Gastrocnemius medialis (tissue), 4 donors: ENCODE data around the gene SRGAP3.

Source experiments
- CTCF ChIP-seq, 5 experiments: fragments of 450-650 bp in 3 of 5; fragments of 200-600 bp in 2 of 5; sonication (generic) in 2 of 5; IDR thresholded peaks in 4 of 5; conservative IDR thresholded peaks in 1 of 5; 1 replicate in 4 of 5; 2 replicates in 1 of 5; pipeline ENCODE4 v1.5.1; 2016 to 2019; ENCODE audit warnings: antibody characterized with exemption in 5 of 5, mild to moderate bottlenecking in 3 of 5, moderate library complexity in 3 of 5
- POLR2A ChIP-seq, 2 donors: fragments of 450-650 bp; IDR thresholded peaks; one replicate each; pipeline ENCODE4 v1.6.1; 2017; ENCODE audit warnings: antibody characterized with exemption in 2 of 2, mild to moderate bottlenecking in 2 of 2, moderate library complexity in 2 of 2

DNA sequence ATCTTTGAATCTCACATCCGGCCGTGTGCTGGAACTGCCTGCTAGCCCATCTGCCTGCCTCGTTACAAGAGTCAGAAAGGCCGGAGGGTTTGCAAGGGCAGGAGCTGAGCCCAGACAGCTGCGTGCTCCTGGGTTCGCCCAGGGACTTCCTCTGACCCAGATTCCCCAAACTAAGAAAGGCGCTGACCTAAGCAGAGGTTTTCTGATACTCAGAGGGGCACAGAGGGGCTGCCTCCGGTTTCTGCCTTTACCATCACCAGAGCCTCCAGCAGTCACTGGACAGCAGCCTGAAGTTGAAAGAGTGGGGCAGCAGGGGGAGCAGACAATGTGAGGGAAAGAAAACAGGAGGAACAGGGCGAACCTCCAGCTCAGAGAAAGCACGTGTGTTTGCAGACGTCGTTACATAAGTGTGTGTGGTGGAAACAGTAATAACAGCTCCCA, 252.7 kb downstream of the SRGAP3 start:
- TF ChIP-seq CTCF (IDR thresholded peaks at IDR 0.05 in 4 of 5, conservative IDR thresholded peaks at IDR 0.05 in 1 of 5): peak in 4 of 5 experiments; percentile 6 to 32 (median 28)
- no peak for TF ChIP-seq POLR2A (IDR thresholded peaks at IDR 0.05)
